ES-I3 (cell line): Measurements from ENCODE around the gene PALMD.

Experiments
- H3K36me3 ChIP-seq: 2 replicates; pipeline ENCODE4 v1.6.1; 2013; ENCODE audit warnings: mild to moderate bottlenecking, low read length, control low read depth, moderate library complexity; ENCODE audit not compliant: insufficient read depth
- H3K4me1 ChIP-seq: 2 replicates; pipeline ENCODE4 v1.6.1; 2013; ENCODE audit warnings: mild to moderate bottlenecking, control low read depth, low read length; ENCODE audit not compliant: insufficient read depth
- H3K9ac ChIP-seq: 2 replicates; pipeline ENCODE4 v1.6.1; 2013; ENCODE audit warnings: low read depth, mild to moderate bottlenecking, low read length, moderate library complexity
- H3K9me3 ChIP-seq: 2 replicates; pipeline ENCODE4 v1.6.1; 2013; ENCODE audit warnings: mild to moderate bottlenecking, low read length, moderate library complexity; ENCODE audit not compliant: control insufficient read depth, insufficient read depth

Gene PALMD

DNA sequence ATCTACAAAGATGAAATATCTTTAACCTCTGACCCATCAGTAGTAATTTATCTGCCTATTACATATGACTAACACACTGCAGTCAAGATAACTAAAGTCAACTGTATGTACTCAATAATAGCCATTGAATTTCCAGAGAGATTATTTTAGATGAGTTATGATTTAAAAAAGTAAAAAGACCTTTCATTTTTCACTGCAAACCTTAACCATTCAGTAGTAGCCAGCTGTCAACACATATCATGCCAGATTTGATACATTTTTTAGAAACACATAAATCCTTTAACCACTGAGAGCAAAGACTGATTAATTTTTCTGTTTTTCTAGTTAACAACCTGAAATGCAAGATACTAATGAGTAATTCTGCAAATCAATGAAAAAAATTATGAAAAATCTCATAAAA is 31.0 kb downstream of the PALMD start:
- H3K36me3 ChIP-seq, result no peaks in the 10 kb centered on the region
- H3K9me3 ChIP-seq, result no peaks in the 10 kb centered on the region
- H3K4me1 ChIP-seq, result peaks cover 5% of the 10 kb centered on the region
- no peak overlapping the region for H3K9ac ChIP-seq

DNA sequence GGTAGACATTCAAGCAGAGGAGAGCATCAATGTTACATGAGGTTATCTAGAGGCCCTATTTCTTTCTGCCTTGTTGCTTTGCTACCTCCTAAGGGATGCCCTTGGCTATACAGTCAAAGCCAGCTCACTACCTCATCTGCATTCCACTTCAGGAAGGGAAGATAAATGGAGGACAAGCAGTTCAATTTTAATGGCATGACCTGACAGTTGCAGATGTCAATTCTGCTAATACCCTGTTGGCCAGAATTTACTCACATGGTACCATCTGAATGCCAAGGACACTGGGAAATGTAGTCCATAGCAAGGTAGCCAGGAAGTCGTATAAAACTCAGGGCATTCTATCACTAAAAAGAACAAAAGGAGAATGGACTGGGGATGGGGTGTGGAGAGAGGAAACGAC is 31.5 kb downstream of the PALMD start:
- H3K4me1 ChIP-seq, result peaks cover 5% of the 10 kb centered on the region

DNA sequence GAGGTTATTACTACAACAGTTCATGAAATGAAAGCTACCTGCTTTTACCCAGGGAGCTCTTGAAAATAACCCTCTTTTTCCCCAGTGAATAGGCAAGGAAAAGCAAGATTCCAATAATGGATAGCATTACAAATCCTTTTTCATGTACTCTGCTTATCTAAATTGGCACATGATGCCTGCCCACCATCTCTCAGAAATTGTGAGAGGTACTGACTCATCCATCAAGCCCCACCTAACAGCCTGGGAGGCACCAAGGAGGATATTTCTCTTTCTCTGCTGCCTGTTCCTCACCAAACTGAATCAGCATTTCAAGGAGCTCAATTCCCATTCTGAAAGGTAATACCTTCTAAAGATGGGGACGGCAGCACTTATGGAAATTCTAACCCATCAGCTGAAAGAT is 34.4 kb downstream of the PALMD start:
- no peak overlapping the region for H3K9ac ChIP-seq
- no peaks in the 10 kb centered on the region for H3K36me3 ChIP-seq
- H3K4me1 ChIP-seq, result peaks cover 10% of the 10 kb centered on the region
- H3K9me3 ChIP-seq, result no peaks in the 10 kb centered on the region

More for the DNA sequence above, 31.5 kb downstream of the PALMD start:
- Histone ChIP-seq H3K9me3 (no peaks in the 10 kb centered on the region), H3K9ac (no peak overlapping the region), H3K36me3 (no peaks in the 10 kb centered on the region)

DNA sequence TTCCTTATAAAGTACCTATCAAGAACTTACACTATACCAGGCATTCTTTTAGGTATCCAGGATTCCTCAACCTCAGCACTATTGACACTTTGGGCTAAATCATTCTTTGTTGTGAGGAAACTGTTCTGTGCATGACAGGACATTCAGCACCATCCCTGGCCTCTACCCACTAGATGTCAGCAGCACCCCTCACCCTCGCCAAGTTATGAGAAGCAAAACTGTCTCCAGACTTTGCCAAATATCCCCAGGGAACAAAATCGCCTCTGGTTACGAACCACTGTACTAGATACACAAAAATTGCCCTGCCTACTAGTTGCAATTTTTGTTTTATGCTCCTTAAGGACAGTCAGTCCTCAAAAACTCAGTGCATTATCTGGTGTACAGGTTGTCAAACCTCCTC is 35.7 kb downstream of the PALMD start:
- Histone ChIP-seq H3K9ac (no peak overlapping the region), H3K4me1 (peaks cover 10% of the 10 kb centered on the region)

DNA sequence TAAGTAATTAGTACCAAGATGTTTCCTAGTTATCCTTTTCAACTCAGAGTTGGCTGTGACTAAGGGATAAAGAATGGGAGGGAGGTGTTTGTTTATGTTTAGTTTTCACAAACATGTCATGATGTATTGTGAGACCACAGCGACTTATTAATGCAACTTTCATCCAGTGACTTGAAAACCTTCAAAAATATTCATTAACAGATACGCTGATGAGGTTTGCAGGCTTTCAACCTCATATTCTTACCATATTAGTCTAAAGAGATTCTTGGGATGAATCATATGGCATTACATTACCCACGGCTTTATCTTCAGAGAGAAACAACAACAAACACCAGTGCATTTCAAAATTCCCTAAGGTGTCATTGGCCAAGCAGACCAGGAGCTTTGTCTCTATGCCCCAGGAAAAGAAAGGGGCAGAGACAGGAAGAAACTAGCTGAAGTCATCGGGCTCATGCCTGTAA is 36.4 kb downstream of the PALMD start:
- Histone ChIP-seq H3K36me3 (no peaks in the 10 kb centered on the region), H3K4me1 (peaks cover 10% of the 10 kb centered on the region), H3K9ac (no peak overlapping the region), H3K9me3 (no peaks in the 10 kb centered on the region)

More for the DNA sequence above, 35.7 kb downstream of the PALMD start:
- Histone ChIP-seq H3K9me3 (no peaks in the 10 kb centered on the region), H3K36me3 (no peaks in the 10 kb centered on the region)

DNA sequence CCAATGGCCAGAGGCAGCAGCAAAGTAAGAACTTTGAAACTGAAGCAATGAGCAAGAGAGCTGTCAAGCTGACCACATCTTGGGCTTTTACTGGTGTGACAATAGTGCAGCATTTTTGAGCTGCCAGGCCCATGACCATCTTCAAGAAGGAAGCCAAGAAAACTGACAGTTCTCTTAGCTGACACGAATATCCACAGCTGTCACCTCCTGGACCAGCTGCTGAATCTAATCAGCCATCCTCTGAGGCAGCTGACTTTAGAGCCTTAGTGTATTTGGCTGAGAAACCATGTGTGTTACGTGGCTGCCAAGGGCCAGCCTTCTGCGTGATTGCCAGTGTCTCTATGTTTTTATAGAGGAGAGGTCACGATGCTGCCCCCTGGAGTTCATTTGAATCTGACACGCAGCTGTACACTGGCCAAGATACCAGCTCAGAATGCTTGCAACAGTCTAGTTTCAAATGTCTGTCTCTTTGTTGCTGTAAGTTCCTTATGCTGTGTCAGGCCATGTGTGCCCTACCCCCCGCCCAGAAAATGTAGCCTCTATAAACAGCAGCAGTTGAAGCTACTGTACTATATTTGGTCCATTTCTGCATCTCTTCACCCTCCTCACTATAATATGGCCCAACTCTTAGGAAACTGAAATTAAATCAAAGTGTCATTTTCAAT is 39.7 kb downstream of the PALMD start:
- Histone ChIP-seq H3K36me3 (no peaks in the 10 kb centered on the region), H3K9ac (no peak overlapping the region), H3K4me1 (peaks cover 10% of the 10 kb centered on the region), H3K9me3 (no peaks in the 10 kb centered on the region)

DNA sequence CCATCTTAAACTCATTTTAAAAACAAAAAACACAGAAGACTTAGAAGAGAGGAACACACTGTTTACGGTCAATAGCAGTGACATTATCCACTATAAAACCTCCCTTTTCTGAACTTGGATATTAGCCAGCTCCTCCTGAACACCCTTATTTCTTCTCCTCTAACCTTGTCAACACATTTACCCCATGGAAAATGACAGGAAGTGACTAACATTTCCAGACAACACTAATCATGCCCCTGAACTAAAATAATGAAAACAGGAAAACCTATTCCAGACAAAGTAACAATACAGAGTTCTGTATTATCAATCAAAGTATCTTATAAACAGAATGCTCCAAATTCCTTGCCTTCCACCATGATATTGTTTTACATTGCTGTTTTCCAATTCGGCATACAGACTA is 45.3 kb downstream of the PALMD start:
- Histone ChIP-seq H3K36me3 (no peaks in the 10 kb centered on the region), H3K9ac (no peak overlapping the region), H3K4me1 (no peaks in the 10 kb centered on the region), H3K9me3 (no peaks in the 10 kb centered on the region)

DNA sequence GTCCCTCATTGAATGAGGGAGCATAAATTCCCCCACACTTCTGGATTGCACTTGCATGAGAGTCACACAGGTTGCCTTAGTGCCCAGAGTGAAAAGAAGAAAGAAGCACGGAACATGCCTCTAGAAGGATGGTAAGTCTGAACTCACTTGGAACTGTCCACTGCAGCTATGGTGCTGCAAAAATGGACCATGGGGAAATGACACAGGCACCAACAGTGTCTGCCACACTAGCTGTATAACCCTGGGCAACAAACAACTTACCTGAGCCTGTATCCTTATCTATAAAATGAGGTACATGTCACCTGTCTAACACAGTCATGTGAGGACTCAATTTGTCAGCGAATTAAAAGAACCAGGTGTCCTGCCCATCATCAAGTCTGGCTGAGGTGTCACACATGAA is 50.7 kb downstream of the PALMD start:
- Histone ChIP-seq H3K36me3 (no peaks in the 10 kb centered on the region), H3K9me3 (no peaks in the 10 kb centered on the region), H3K4me1 (no peaks in the 10 kb centered on the region), H3K9ac (no peak overlapping the region)

DNA sequence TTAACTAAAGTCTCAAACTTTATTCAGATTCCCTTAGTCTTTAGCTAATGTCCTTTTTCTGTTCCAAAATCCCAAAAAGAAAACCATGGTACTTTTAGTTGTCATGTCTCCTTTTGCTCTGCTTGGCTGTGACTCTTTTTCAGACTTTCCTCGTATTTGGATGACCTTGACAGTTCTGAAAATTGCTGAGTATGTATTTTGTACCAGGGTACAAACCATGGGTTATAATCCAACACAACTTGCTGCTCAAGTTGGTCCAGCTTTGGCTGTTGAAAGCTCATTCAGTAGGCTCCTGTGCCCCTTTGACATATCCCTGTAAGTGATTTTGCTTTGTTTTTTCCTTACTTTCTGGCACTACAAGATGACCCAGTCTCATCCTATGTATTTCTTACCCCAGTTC is 51.7 kb downstream of the PALMD start:
- no peak overlapping the region for H3K9ac ChIP-seq
- H3K4me1 ChIP-seq, result no peaks in the 10 kb centered on the region
- no peaks in the 10 kb centered on the region for H3K9me3 ChIP-seq
- H3K36me3 ChIP-seq, result no peaks in the 10 kb centered on the region

DNA sequence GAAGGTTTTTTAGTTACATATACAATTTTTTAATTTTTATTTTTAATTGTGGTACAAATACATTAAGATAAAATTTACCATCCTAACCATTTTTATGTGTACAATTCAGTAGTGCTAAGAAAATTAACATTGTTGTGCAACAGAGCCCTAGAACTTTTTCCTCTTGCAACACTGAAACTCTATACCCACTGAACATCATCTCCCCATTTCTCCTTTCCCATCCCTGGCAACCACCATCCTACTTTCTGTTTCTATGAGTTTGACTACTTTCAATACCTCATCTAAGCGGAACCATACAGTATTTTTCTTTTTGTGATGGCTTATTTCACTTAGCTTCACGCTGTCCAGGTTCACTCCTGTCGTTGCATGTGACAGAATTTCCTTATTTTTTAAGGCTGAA is 54.1 kb downstream of the PALMD start:
- Histone ChIP-seq H3K9me3 (no peaks in the 10 kb centered on the region), H3K9ac (no peak overlapping the region), H3K36me3 (no peaks in the 10 kb centered on the region), H3K4me1 (no peaks in the 10 kb centered on the region)

DNA sequence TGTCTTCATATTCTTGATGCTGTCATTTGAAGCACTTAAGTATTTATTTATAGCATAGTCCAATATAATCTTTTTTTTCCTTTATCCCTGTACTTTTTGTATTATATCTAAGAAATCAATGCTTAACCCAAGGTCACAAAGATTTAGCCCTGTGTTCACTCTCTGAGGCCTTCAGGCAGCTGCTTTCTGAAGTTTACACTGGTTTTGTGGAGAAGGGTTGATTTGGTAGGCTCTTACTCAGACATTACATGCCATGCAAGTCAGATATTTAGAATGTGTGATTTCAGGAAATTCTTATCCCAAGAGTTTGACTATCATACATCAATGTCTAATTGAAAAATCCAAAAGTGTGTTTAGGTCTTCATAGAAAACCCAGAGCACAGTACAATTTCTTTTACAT is 56.3 kb downstream of the PALMD start:
- no peak overlapping the region for H3K9ac ChIP-seq
- no peaks in the 10 kb centered on the region for H3K9me3 ChIP-seq
- H3K36me3 ChIP-seq, result no peaks in the 10 kb centered on the region
- no peaks in the 10 kb centered on the region for H3K4me1 ChIP-seq

DNA sequence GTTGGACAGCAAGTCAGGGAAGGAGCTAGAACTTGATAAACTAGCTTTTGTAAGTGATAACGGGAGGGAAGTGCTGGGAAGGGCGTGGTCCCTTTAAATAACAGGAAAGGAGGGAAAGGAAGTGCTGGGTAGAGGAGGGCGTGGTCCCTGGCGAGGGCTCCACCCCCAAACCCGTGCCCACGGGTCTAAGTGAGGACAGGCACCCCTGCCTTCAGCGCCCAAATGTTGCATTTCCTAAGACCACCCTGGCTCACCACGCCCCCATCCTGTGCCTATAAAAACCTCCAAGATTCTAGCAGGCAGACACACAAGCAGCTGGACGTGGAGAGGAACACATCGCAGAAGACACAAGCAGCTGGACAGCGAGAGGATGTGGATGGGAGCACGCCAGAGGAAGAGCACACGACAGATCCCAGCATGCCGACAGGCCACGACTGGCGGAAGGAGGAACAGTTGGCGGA is 58.5 kb downstream of the PALMD start:
- Histone ChIP-seq H3K9ac (peak overlapping the region; percentile 47; the same call in 1 of the 2 replicates), H3K36me3 (no peaks in the 10 kb centered on the region)

DNA sequence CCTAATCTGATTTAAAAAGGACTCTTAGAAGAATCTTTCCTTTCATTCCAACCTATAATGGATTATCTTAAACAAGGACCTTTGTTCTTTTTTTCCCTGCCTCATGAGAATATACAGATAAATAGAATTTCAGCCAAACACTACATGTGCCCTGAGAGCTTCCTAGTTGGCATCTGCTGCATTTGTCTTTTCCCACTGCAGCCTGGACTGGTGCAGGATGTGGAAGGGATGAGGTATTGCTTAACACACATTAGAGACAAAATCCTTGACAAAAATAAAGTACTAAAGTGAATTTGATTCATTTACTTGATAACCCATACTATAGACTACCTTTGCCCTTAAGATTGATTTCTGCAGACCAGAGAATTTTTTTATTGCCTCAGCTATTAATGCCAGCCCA is 59.5 kb downstream of the PALMD start:
- H3K9ac ChIP-seq, result no peak overlapping the region
- H3K36me3 ChIP-seq, result no peaks in the 10 kb centered on the region
- no peaks in the 10 kb centered on the region for H3K9me3 ChIP-seq
- H3K4me1 ChIP-seq, result no peaks in the 10 kb centered on the region

More for the DNA sequence above, 58.5 kb downstream of the PALMD start:
- no peaks in the 10 kb centered on the region for H3K9me3 ChIP-seq
- no peaks in the 10 kb centered on the region for H3K4me1 ChIP-seq

DNA sequence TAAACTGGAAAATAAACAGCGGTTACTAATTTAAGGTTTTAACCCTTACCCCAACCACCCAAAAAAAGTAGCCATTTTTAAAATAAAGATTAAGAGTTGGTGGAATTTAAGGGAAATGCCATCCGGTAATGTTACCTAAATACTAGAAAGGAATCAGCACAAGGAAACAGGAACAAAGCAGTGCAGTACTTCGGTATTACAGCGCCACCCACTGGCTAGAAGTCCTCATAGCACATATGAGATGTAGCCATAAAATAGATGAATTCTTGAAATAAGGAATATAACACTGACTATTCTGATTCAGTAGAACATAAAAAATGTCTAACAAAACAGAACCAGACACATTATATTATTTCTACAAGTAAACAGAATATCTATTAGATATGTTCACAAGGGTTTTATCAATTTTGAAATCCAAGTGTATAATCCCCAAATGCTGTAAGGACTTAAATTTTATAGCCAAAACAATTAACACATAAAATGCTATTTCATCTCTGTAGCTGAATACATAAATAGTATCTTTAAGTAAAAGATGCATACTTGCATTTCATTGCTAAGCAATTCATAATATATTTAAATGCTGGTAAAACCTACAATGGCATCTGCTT is 61.7 kb downstream of the PALMD start:
- peaks cover 3% of the 10 kb centered on the region; the same call in 1 of the 2 replicates for H3K36me3 ChIP-seq
- H3K9ac ChIP-seq, result no peak overlapping the region
- H3K9me3 ChIP-seq, result no peaks in the 10 kb centered on the region
- H3K4me1 ChIP-seq, result no peaks in the 10 kb centered on the region

DNA sequence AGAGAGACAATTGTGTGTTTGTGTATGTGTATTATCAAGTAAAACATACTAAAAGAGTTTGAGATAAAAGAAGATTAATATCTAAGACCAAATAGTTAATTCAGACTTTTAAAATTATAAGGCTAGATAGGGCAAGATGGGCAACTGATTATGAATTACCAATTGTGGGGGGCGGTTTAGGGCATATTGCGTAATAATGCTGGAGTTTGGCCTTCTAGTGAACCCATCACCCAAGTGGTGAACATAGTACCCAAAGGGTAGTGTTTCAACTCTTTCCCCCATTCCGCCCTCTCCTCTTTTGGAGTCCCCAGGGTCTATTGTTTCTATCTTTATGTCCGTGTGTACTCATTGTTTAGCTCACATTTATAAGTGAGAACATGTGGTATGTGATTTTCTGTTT is 65.1 kb downstream of the PALMD start:
- H3K4me1 ChIP-seq, result no peaks in the 10 kb centered on the region

More for the DNA sequence above, 65.1 kb downstream of the PALMD start:
- H3K36me3 ChIP-seq, result peaks cover 3% of the 10 kb centered on the region; the same call in 1 of the 2 replicates
- H3K9me3 ChIP-seq, result no peaks in the 10 kb centered on the region
- no peak overlapping the region for H3K9ac ChIP-seq
